ENCODE results near the gene SWSAP1.
A peak's percentile ranks its signal among the peaks of the same experiment; 100 is the strongest.
"Not testable (repeated sequence)": the region's sequence is repeated elsewhere in the genome, so short reads cannot be mapped to it uniquely, and the experiment has no call there.

The SWSAP1 gene

GRCh38 chr19:11379269-11379845, 4.9 kb downstream of the SWSAP1 start:
- not testable (repeated sequence) for DNase-seq

GRCh38 chr19:11379857-11380350, 5.4 kb downstream of the SWSAP1 start:
- DNase-seq = no peak

GRCh38 chr19:11380653-11381537, 6.4 kb downstream of the SWSAP1 start:
- DNase-seq = peak; percentile 97

GRCh38 chr19:11382898-11383705, 8.6 kb downstream of the SWSAP1 start:
- DNase-seq = no peak

- DNase-seq = no peak
Observed at GRCh38 chr19:11383706-11384048, 9.2 kb downstream of the SWSAP1 start.

- no peak for DNase-seq
Observed at GRCh38 chr19:11384778-11385129, 10.3 kb downstream of the SWSAP1 start.

GRCh38 chr19:11387162-11388034, 12.9 kb downstream of the SWSAP1 start:
- DNase-seq = no peak

GRCh38 chr19:11390359-11390758, 15.9 kb downstream of the SWSAP1 start:
- no peak for DNase-seq

GRCh38 chr19:11390933-11391680, 16.6 kb downstream of the SWSAP1 start:
- DNase-seq = no peak

GRCh38 chr19:11397089-11397610, 22.7 kb downstream of the SWSAP1 start:
- DNase-seq = no peak

GRCh38 chr19:11399667-11400066, 25.2 kb downstream of the SWSAP1 start:
- DNase-seq = no peak

- no peak for DNase-seq
Observed at GRCh38 chr19:11400798-11401197, 26.3 kb downstream of the SWSAP1 start.

GRCh38 chr19:11401808-11402543, 27.5 kb downstream of the SWSAP1 start:
- DNase-seq = no peak

GRCh38 chr19:11404588-11405222, 30.2 kb downstream of the SWSAP1 start:
- no peak for DNase-seq

- DNase-seq = no peak
Observed at GRCh38 chr19:11405846-11406643, 31.6 kb downstream of the SWSAP1 start.

- not testable (repeated sequence) for DNase-seq
Observed at GRCh38 chr19:11406703-11407236, 32.3 kb downstream of the SWSAP1 start.

GRCh38 chr19:11408591-11408990, 34.1 kb downstream of the SWSAP1 start:
- no peak for DNase-seq

GRCh38 chr19:11410682-11411081, 36.2 kb downstream of the SWSAP1 start:
- DNase-seq = no peak

GRCh38 chr19:11414544-11414943, 40.1 kb downstream of the SWSAP1 start:
- DNase-seq = no peak

Measured in NCI-H1092 (cell line).